HG03520 (cell line): ENCODE data around the gene ZHX3.

ENCODE experiments used
- ATAC-seq: cut with Tn5 transposase; IDR thresholded peaks from one replicate; pipeline ENCODE4 v1.9.1; 2021; ENCODE audit warnings: mild to moderate bottlenecking, moderate library complexity; ENCODE audit not compliant: unreplicated experiment

The ZHX3 gene

DNA sequence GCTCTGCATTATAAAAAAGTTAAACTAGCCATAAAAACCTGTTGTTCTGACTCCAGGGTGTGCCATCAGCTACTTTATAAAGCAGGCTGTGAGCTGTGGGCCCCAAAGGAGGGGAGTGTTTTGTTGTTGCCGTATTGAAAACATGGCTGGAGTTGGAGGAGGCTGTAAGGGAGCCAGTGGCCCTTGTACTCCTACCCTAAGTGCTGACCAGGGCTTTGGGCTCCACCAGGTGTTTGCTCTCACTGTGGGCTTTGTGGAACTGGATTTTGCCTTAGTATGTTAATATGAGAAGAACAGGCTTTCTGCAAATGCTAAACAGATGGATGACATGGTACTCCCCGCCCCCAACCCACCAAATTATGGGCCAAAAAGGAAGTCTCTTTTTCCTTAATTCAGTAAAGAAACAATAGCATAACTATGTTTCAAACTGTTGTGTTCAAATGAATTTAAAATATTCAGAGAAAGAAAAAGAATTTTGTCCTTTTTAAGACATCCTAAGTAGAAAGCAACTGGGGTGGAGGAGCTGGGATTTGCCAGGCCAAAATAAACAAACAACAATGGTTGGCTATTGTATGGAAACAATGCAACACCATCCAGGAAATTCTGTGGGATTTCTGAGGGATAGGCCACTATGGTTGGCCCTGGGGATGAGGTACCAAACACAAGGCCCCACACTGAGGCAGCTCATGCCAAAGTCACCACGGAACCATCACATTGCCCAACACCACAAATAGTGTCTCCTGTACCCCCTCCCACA is 116.9 kb downstream of the ZHX3 start:
- no peak for ATAC-seq

DNA sequence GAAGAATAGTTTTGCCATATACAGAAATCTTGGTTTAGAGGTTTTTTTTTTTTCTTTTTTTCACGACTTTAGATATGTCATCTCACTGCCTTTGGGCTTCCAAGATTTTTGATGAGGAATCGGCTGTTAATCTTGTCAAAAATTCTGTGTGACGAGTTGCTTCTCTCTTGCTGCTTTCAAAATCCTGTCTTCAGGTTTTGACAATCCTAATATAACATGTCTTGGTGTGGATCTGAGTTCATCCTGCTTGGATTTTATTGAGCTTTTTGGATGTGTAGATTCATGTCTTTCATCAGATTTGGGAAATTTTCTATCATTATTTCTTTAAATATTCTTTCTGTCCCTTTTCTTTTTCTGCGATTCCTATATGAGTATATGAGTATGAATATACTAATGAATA is 119.1 kb downstream of the ZHX3 start:
- ATAC-seq: no peak

DNA sequence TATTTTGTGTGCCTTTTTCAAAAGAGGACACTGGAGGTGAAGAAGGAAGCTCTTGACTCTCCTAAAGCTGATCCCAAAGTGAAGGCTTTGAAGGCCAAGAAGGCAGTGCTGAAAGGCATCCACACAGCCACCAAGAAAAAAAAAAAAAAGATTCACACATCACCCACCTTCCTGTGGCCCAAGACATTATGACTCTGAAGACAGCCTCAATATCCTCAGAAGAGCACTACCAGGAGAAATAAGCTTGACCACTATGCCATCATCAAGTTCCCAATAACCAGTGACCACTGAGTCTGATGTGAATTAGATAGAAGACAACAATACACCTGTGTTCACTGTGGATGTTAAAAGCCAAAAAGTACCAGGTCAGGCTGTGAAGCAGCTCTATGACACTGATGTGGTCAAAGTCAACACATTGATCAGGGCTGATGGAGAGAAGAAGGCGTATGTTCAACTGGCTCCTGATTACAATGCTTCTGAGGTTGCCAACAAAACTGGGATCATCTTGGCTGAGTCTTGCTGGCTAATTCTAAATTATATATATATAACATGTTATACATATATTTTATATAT is 120.8 kb downstream of the ZHX3 start:
- ATAC-seq: no peak

DNA sequence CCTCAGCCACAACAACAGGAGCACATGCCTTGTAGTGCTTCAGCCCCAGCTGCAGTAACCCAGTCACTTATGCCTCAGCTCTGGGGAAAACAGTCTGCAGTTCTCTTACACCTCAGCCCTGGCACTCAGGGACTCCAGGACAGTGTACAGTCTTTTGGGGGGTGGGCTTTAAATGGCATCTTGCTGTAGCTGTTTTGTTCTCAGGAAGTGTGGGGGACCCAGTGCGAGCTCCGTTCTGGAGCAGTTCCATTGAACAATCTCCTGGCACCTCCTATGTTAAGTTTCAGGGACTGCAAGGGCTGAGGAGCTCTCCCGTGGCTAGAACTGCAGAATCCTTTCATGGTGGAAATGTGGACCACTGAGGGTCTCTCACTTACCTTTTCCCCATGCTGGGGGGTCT is 125.0 kb downstream of the ZHX3 start:
- ATAC-seq: no peak

DNA sequence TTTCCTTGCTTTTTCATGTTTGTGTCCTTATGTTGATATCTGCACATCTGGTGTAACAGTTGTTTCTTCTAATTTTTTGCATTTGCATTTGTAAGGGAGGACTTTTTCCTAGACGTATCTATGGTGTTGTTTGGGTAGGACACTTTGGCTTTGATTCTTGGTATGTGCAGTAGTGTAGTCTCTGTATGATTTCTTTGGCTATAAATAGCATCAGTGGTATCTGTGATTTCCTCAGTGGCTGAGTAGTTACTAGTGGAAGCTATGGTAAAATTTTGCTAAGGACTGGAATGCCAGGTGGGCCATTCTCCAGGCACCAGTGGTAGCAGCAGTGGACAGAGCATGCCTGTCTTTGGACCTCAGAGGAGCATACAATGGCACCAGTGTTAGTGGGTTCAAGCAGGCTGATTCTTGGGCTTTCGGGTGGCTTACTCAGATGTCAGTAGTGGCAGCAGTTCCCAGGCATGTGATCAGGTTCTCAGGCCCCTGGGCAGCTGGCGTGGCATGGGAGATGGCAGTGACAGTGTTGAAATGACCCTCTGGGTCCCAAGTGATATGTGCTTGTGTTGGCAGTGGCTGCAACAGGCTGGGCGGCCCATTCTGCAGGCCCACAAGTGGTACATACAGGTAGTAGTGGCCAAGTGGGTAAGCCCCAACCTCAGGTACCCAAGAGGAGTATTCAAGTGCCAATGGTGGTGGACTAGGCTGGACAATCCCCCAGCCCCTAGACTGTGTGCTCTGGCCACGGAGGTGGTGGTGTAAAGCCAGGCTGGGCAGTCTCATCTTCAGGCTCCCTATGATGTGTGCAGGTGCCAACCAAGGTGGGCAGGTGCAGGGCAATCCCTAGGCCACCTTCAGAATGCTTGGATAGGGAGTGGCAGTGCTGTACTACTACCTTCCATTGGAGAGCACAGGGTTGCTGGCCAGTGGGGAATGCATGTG is 125.7 kb downstream of the ZHX3 start:
- no peak for ATAC-seq

DNA sequence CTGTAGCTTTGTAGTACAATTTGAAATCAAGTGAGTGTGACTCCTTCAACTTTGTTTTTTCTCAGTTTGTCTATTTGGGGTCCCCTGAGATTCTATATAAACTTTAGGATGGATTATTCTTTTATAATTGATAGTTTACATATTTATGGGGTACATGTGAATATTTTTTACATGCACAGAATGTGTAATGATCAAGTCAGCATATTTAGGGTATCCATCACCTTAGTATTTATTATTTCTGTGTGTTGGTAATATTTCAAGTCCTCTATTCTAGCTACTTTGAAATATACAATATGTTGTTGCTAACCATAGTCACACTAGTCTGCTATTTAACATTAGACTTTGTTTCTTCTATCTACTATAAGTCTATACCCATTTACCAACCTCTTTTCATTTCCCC is 129.9 kb downstream of the ZHX3 start:
- ATAC-seq: no peak

DNA sequence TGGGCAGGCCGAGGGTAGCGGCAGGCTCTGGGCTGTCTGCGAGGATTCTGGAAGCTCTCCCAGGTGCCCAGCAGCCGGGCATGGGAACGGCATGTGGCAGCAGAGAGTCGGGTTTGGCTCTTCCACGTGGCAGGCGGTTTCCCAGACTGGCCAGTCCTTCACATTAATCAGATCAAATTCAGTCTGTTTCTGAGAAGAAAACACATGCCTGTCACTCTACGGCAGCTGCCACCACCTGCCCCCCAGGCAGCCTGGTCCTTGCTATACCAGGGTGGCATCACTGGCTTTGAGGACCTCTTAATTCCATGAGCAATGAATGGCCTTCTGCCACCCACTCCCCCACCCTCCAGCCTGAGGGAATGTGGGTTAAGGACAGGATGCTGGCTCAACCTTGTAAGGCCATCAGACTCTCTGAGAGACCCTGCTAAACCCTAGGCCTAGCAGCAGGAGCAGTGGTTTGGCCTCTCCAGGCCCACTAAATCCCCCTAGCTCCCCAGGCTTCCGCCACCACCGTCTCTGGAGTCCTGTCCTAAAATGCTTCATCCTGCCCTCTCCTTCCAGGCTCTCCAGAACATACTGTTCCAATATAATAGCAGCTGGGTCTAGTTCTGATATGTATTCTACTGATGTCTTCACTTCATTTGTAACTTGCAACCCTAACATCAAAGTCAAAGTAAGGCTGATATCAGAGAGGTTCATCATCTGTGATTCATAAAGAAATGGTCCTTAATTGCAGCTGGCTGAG is 132.3 kb downstream of the ZHX3 start:
- no peak for ATAC-seq

DNA sequence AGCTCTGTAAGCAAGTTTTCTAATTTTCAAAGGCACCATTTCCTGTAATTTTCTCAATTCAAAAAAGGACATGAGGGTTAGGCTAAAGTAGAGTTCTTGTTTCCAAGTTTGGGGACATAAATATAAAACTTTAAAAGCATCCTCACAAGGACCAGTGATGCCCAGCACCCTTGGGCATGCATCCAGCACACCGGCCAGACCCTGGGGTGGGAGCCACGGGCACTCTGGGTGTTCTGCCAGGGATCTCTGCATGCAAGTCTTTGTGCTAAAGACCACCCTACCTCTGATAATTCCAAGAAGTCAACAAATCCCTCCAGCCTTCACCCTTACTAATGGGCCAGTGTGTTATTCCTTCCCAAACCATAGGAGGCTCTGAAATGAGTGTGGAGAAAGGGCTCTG is 133.7 kb downstream of the ZHX3 start:
- ATAC-seq: no peak

DNA sequence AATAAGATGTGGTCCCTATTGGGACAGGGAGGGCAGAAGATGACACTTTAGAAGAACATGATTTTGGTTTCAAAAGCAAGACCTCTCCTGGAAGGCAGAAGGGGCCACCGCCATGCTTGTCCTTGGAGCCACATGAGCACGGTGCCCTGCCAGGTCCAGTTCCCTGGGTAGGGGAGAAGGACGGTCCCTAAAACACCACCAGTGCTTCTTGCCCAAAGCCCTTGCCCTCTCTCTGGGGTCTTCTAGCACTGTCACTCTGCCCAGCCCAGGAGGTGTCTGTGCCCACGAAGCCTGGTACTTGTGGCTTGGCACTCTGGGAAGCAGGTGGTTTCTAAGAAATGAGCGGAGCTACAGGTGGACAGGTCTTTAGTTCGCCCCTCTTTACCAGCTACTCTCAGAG is 134.1 kb downstream of the ZHX3 start:
- ATAC-seq: no peak

DNA sequence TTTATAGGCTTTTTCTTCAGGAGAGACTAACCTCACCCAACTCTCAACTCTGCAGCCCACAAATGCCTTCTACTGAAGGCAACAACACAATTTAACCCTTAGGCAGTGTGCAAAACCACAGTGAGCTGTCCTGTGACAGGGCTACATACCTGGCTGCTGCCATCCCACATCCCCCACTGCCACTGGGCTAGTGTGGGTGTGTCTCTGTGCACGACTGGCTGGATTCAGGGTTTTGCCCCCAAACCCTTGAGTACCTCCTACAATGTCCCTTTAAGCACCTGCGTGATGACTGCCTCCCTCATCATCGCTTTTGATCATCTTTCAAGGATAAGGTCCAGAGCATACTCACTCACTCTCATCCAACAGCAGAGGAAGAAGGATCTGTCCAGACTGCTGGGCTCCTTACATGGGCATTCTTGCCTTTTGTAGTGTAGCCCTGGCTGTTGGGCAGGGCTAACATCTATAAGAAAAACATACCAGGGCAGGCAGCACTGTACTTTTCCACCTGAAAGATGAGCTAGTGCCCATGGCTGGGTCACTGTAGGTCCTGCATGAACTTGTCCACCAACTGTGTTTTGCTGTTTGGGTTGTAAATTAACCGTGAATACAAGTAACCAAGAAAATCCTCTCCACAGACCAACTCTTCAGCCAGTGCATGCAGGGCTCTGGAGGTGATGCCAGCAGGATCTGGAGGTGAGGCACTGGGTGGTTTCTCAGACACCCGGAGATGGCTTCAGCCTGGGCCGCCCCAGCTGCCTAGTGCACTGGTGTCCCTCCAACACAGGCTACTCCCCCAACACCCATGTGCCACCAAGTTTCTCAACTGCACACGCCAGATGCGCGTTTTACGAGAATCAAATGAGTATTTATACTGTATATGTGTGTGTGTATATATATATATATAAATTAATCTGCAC is 135.0 kb downstream of the ZHX3 start:
- ATAC-seq: no peak

DNA sequence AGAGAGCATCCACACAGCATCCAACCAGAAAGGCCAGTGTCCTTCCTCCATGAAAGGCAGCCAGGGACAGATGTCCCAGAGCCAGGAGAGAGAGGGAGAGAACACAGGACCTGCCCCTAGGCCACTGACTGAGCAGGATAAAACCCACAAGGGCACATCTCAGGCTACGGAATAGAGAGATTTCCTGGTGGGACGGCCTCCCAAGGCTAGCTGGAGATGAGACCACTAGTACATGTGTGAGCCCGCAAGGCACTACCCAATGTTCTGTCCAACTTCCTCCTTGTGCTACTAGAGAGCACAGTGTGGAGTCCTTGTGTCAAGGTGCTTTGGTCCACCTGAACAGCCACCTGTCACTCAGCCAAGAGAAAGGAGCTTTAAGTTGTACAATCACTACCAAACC is 136.0 kb downstream of the ZHX3 start:
- ATAC-seq: no peak

DNA sequence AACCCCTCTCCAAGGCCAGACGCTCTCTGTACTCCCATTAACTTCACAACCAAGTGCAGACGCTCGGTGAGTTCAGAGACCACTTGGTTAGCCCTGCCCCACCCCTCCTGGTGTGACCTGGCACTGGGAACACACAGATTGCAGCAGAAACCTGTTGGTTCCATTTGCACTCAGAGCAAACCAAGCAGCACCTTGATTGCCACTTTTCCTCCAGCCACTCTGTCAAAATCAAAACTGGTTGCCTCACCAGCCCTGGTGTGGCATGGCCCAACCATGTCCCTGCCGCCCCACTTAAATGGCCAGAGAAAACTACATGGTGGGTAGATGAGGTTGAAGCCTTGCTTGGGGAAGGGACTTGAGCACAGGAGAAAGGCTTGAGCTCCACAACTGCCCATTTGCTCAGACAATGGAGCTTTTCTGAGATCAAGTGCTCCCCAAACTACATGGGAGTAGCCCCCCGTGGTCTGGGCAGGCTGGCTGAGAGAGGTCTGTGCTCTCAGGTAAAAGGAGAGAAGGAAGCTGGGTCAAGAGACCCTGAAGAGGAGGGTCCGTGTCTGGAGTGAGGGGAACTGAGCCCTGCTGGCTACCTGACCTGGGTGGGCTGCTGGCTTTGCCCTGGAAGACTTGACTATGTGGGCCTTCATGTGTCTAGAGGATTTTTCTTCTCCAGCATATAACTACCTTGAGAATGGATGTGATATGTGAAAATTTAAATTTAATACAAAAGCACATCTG is 136.8 kb downstream of the ZHX3 start:
- ATAC-seq: no peak

DNA sequence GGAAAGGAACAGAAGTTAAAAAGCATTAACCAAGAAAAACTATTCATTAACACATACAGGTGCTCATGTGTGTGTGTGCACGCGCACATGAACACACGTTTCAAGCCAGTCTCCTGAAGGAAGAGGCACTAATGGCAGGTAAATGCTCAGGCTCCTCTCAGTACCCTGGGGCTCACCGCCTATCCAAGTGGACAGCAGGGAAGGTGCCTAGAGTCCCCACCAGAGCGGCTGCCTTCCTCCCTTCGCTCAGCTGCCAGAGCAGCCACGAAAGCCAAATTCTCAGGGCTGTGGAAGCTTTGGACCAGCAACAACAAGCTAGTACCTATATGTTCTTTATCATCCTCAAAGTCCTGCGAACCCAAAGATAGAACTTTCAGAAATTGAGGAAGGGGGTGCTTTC is 137.6 kb downstream of the ZHX3 start:
- no peak for ATAC-seq

DNA sequence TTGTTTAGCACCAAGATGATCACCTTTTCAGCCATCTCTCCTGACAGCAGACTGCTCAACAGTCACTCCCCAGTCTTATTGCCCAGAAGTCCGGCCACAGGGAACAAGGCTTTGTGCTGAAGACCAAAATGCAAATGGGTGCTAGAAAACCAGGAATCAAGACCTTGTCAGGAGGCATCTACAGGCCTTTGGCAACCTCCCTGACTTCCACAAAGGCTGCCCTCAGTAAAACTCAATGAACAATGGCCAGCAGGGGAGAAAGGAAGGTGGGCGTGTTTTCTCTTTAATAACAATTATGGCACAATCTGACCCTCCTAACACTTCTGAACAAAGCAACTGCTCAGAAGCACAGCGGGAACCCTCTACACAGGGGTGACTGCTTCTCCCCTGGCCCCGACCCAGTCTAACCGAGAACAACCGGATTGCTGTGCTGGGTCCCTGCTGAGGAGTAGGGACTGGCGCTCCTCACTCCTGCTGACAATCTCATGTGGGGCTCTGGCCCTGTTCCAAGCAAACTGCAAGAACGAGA is 138.6 kb downstream of the ZHX3 start:
- no peak for ATAC-seq

DNA sequence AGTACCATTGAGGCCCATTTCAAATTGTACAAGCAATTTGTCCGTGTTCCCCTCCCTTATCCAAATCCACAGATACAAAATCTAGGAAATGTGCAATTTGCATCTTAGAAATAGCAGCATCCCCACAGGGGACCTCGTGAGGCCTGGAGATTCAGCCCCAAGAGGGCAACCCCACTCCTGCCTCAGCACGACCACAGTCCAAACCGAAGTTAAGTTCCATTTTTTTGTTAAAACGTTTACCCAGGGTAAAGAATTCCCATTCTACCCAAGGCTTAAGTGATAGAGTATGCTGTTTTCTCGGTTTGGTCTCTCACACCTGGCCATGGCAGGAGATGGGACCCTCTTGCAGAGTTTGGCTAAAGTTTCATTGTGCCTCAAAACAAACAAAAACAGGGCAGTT is 139.0 kb downstream of the ZHX3 start:
- ATAC-seq: no peak

DNA sequence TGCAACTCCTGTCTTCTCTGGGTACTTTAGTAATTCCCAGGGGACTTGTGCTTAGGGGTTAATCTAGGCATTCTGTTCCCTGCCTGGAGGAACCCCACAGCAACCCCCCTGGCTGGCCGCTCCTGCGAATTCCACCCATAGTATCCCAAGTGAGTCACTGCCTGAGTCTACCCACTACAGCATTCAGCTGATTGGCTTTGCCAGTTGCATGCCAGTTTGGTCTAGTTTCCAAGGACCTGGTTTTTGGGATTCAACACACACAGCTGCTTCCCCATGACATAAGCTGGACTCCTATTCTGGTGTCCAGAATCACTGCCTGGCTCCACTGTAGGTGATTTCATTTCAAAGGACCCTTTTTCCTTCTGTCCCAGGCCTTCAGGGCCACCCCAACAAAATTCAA is 139.9 kb downstream of the ZHX3 start:
- ATAC-seq: no peak

DNA sequence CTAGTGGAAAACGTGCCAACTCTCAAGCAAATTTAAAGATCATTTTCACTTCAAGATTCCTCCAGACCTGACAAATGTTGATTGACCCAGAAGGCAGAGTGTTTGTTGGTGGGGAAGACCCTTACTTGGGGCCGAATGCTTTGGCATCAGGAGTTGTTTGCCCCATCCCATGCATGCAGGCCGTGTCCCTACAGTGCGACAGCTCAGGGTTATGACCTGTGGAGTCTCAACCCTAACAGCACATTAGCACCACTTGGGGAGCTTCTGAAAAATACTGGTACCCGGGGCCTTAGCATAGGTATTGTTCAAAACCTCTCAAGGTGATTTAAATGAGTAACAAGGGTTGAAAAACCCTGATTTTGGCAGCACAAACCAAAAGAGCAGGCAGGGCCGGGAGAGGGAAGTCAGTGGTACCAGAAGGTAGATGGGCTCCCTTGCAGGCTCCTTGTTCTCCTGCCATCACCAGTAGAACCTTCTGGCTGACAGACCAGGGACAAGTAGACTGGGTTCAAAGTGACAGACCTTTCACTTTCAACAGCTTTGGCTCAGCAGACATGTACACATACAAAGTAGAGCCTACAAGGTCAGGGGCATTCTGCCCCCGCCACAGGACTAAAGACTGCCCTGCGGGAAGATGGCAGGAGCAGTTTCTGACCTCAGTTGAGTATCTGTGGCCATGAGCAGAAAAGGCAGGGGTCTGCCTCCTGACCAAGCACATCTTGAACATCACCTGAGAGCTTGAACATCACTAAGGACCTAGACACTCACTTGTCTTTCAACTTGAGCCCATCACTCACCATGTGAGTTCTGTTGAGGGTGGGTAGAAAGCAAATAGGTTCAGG is 140.6 kb downstream of the ZHX3 start:
- no peak for ATAC-seq

DNA sequence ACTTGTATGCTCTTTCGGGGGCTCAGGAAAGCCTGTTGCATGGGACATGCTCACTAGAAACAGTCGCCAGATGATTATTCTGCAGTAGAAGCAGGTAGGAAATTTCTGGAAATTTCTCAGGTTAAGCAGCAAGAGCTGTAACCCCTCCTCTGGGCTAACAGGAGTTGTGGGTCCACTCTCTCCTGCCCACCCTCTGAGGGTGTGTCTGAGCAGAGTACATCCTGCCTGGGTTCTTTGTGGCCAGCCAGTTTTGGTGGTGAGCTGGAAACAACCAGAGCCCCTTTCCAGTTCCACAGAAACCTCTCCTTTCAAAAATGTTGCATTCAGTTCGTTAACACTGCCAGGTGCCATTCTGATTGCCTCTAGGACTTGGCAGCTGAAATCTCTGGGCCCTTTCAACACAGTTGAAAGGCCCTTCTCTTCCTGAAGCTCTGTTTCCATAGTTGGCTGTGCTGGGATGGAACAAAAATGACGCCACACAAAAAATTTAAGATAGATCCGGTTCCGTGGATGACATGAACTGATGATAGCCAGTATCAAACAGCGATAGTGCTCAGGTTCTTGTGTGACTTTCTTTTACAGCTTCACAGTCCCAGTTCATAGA is 141.7 kb downstream of the ZHX3 start:
- no peak for ATAC-seq
